ENCODE results near the gene PPIP5K1.
"Not testable (repeated sequence)": the region's sequence is repeated elsewhere in the genome, so short reads cannot be mapped to it uniquely, and the experiment has no call there.

PPIP5K1 gene

GRCh38 chr15:43550527-43551363, 39.3 kb downstream of the PPIP5K1 start:
- DNase-seq, result no peak
- intact Hi-C loops (cut with DNase I), result no loop called here

GRCh38 chr15:43547539-43547938, 42.5 kb downstream of the PPIP5K1 start:
- no peak for DNase-seq
- intact Hi-C loops (cut with DNase I), result no loop called here

- intact Hi-C loops (cut with DNase I), result no loop called here
- DNase-seq, result no peak
Observed at GRCh38 chr15:43545426-43545825, 44.6 kb downstream of the PPIP5K1 start.

GRCh38 chr15:43544266-43544665, 45.7 kb downstream of the PPIP5K1 start:
- DNase-seq, result no peak
- intact Hi-C loops (cut with DNase I), result no loop called here

- no peak for DNase-seq
- intact Hi-C loops (cut with DNase I), result no loop called here
Observed at GRCh38 chr15:43541785-43542184, 48.2 kb downstream of the PPIP5K1 start.

- intact Hi-C loops (cut with DNase I), result no loop called here
Observed at GRCh38 chr15:43538091-43538490, 51.9 kb downstream of the PPIP5K1 start.

GRCh38 chr15:43534897-43535296, 55.1 kb downstream of the PPIP5K1 start:
- DNase-seq, result no peak
- intact Hi-C loops (cut with DNase I), result no loop called here

More at GRCh38 chr15:43538091-43538490, 51.9 kb downstream of the PPIP5K1 start:
- DNase-seq, result no peak

- DNase-seq; intact Hi-C loops (cut with DNase I): not testable (repeated sequence)
Observed at GRCh38 chr15:43532826-43533225, 57.2 kb downstream of the PPIP5K1 start.

GRCh38 chr15:43531018-43531670, 58.9 kb downstream of the PPIP5K1 start:
- intact Hi-C loops (cut with DNase I), result no loop called here
- DNase-seq, result peak in 34 of 42 donors; percentile 32 to 88 (median 66)

- DNase-seq, result no peak
- intact Hi-C loops (cut with DNase I), result no loop called here
Observed at GRCh38 chr15:43529587-43530345, 60.2 kb downstream of the PPIP5K1 start.

GRCh38 chr15:43529141-43529540, 60.9 kb downstream of the PPIP5K1 start:
- DNase-seq, result peak in 1 of 42 donors; percentile 3
- intact Hi-C loops (cut with DNase I), result no loop called here

GRCh38 chr15:43528542-43529007, 61.4 kb downstream of the PPIP5K1 start:
- intact Hi-C loops (cut with DNase I), result no loop called here
- DNase-seq, result peak in 1 of 42 donors; percentile 3

- DNase-seq, result peak in 4 of 42 donors; percentile 6 to 42 (median 16)
- intact Hi-C loops (cut with DNase I), result no loop called here
Observed at GRCh38 chr15:43527802-43528541, 62.0 kb downstream of the PPIP5K1 start.

- intact Hi-C loops (cut with DNase I), result no loop called here
- DNase-seq, result peak in 7 of 42 donors; percentile 22 to 55 (median 33)
Observed at GRCh38 chr15:43527016-43527801, 62.8 kb downstream of the PPIP5K1 start.

- intact Hi-C loops (cut with DNase I), result no loop called here
- no peak for DNase-seq
Observed at GRCh38 chr15:43526261-43526930, 63.6 kb downstream of the PPIP5K1 start.

- intact Hi-C loops (cut with DNase I), result no loop called here
- no peak for DNase-seq
Observed at GRCh38 chr15:43525131-43525530, 64.9 kb downstream of the PPIP5K1 start.

- peak in 1 of 42 donors; percentile 7 for DNase-seq
- intact Hi-C loops (cut with DNase I), result no loop called here
Observed at GRCh38 chr15:43524254-43524845, 65.7 kb downstream of the PPIP5K1 start.
